Brain microvascular endothelial cell (primary cell): ENCODE measurements around the gene ERC1.

ENCODE experiments used
- DNase-seq: peaks from one replicate; pipeline ENCODE4 v3.0.0-alpha.2; 2020
- H3K27ac ChIP-seq: fragments of 250-450 bp; sonication (Bioruptor Pico); 2 replicates; pipeline ENCODE4 v1.5.1; 2020; ENCODE audit warnings: mild to moderate bottlenecking, moderate library complexity
- H3K27me3 ChIP-seq: fragments of 250-450 bp; sonication (Bioruptor Pico); replicated peaks from 2 replicates; pipeline ENCODE4 v1.5.1; 2020; ENCODE audit warnings: mild to moderate bottlenecking
- H3K36me3 ChIP-seq: fragments of 250-450 bp; sonication (Bioruptor Pico); replicated peaks from 2 replicates; pipeline ENCODE4 v1.5.1; 2020; ENCODE audit warnings: mild to moderate bottlenecking
- H3K4me3 ChIP-seq: 2 replicates; pipeline ENCODE4 v1.5.1; 2011; ENCODE audit warnings: low read depth, mild to moderate bottlenecking, control low read depth, low read length, moderate library complexity
- CTCF ChIP-seq: IDR thresholded peaks from 2 replicates; pipeline ENCODE4 v1.5.1; 2011; ENCODE audit warnings: low read depth, mild to moderate bottlenecking, moderate library complexity, low read length, control low read depth, inconsistent platforms; ENCODE audit errors: missing control alignments
- in situ Hi-C: cut with HindIII; loops from 2 replicates; pipeline ENCODE4 v1.10.0; 2017; ENCODE audit warnings: low sequenced_read_pairs, low pct_ligation_motif_present

Gene ERC1

DNA sequence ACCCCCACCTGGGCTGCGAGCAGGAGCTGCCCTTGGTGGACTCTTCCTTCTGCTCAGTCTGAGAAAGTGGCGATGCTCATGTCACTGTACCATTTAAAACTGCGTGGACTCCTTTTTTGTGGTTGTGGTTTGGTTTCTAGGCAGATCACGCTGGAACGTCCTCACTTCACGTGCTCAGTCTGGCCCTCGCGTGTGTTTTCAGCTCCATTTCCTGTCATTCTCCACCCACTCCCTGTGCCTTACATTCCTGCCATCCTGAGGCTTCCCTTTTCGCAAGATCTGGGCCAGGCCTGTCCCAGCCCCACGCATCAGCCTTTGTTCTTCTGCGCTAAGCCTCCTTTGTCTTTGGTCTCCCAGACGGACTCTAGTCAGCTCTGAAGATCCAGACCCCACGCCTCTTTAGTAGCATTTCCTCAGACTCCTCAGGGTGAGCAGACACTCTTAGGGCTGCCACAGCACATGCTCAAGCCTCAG is 497.9 kb downstream of the ERC1 start:
- no peak for DNase-seq
- H3K36me3 ChIP-seq, result no peaks in the 10 kb centered on the region
- TF ChIP-seq CTCF, result no peak
- no peak overlapping the region for H3K27ac ChIP-seq
- H3K27me3 ChIP-seq, result no peaks in the 10 kb centered on the region
- no peak overlapping the region for H3K4me3 ChIP-seq
- in situ Hi-C loops, result no loop called here

- no peak for TF ChIP-seq CTCF
- DNase-seq, result no peak
- no peak overlapping the region for H3K27ac ChIP-seq
- H3K36me3 ChIP-seq, result no peaks in the 10 kb centered on the region
- in situ Hi-C loops, result no loop called here
- H3K4me3 ChIP-seq, result no peak overlapping the region
- H3K27me3 ChIP-seq, result no peaks in the 10 kb centered on the region
These were observed 501.1 kb downstream of the ERC1 start for GRCh38 chr12:1491983-1492697.

DNA sequence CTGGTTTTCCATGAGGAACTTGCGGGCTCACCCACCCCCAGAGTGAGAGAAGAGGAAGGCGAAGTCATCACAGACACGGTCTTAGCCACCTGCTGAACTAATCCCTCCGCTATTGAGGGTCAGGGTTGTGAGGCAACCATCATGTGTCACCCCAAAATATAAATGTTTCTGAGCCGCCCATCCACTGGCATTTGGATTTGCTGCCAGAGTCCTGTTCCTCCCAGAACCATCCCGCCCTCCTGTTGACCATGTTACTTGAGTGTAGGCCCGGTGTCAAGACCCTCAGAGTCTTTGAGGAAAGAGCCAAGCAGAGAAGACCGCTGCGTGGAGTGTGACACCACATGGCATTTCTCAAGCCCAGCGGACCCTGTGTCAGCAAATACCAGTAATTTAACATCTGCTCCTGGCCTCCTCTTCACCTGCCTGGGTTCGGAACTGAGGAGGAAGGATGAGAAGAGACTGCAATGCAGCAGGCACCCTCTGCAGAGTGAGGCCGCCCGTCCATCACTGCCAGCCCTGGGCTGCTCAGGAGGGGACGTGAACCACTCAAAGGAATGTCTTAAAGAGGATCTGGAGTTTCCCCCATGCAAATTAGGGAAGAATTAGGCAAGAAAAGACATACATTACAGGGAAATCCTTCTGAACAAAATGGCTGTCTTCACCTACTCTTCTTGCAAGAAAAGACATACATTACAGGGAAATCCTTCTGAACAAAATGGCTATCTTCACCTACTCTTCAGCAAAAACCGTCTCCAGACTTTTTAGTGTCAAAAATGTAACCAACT is 502.9 kb downstream of the ERC1 start:
- Histone ChIP-seq H3K36me3 (no peaks in the 10 kb centered on the region), H3K27ac (no peak overlapping the region), H3K27me3 (no peaks in the 10 kb centered on the region), H3K4me3 (no peak overlapping the region)
- no peak for TF ChIP-seq CTCF
- DNase-seq, result no peak
- in situ Hi-C loops, result no loop called here

GRCh38 chr12:1494856-1495255 is 503.8 kb downstream of the ERC1 start:
- in situ Hi-C loops, result no loop called here
- H3K27me3 ChIP-seq, result no peaks in the 10 kb centered on the region

DNA sequence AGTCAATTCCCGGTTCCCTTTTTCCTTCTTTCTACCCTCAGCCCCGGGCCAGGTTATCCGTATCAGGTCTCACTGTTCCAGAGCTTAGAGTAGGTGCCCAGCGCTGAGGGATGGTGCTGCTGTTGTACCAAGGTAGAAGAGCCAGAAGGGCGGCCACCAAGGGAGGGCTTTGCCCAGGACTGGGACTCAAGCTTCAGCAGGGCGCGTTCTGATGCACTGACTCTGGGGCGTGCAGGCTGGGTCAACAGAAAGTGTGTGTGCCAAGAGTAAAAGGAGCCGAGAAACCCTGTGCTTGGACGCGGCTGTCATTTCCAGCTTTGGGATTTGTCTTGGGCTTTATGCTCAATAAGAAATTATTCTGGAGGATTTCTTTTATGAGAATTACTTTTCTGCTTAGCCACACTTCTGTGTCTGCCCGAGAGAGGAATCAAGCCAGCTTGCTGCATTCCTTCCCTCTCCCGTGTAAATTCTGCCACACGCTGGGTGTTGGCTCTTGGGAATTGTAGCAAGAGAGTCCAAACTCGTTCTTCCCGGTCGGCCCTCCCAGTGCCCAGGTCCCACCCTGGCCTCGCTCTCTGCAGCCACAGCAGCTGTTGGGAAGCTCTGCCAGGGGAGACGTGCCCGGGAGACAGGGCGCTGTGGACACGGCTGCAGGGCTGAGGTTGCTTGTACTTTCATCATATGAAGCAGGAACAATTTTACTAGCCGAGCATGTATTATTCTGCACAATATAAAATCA is 505.3 kb downstream of the ERC1 start:
- no peak for DNase-seq
- H3K36me3 ChIP-seq, result no peaks in the 10 kb centered on the region
- no peak overlapping the region for H3K4me3 ChIP-seq
- no peak for TF ChIP-seq CTCF
- H3K27me3 ChIP-seq, result no peaks in the 10 kb centered on the region
- H3K27ac ChIP-seq, result no peak overlapping the region
- in situ Hi-C loops, result no loop called here

More at GRCh38 chr12:1494856-1495255, 503.8 kb downstream of the ERC1 start:
- no peak for TF ChIP-seq CTCF
- Histone ChIP-seq H3K4me3 (no peak overlapping the region), H3K27ac (no peak overlapping the region), H3K36me3 (no peaks in the 10 kb centered on the region)
- DNase-seq, result no peak
